NCI-H2227 (cell line): ENCODE results near the gene HPCAL1.

ENCODE experiments used
- DNase-seq: peaks from one replicate; lab custom pipeline; 2025; ENCODE audit not compliant: unreplicated experiment; lab: John Stamatoyannopoulos, UW

HPCAL1 gene

DNA sequence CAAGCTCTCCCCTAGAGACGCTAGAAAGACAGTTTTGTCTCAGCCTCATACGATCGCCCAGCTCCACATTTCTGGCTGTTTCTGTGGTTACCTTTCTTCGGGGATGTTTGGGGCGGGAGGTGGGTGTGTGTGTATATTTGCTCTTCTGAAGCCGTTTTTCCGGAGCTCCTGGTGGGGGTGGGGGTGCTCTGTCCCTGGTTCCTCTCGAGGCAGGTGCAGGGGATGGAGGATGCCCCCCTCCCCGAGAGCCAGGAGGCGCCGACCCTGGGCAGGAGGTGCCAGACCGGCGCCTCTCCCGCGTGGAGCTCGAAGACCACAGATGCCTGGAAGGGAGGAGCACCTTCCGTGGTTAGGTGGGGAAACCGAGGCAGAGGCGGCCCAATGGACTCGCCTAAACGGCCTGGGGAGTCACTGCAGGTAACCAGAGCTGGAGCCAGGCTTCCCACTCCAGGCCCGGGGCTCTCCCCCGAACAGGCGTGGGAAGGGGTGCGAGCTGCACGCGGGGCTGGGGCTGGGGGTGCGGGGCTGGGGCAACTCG, 694 bp upstream of the HPCAL1 start:
- no peak for DNase-seq

DNA sequence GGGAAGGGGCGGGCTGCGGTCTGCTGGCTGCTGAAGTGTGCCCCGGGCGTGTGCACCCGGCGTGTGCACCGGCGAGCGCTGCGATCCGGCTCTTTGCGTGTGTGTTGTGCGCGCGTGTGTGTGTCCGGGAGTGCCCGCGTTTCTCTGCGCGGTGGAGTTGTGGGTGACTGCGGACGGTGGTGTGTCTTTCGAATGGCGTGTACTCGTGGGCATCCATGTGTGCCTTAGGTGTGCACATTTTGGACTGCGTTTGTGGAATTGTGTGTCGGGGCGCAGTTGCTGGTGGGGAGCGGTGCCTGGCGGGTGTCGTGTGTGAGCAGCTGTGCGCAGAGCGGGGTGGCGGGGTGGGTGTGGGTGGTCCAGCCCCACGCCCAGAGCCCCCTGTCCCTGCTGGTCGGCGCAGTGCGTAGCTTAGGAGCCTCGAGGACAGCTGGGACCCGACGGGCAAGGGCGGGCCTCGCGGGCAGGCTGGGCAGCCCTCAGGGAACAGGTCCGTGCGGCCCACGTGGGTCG, 533 bp downstream of the HPCAL1 start:
- DNase-seq: peak; percentile 72

DNA sequence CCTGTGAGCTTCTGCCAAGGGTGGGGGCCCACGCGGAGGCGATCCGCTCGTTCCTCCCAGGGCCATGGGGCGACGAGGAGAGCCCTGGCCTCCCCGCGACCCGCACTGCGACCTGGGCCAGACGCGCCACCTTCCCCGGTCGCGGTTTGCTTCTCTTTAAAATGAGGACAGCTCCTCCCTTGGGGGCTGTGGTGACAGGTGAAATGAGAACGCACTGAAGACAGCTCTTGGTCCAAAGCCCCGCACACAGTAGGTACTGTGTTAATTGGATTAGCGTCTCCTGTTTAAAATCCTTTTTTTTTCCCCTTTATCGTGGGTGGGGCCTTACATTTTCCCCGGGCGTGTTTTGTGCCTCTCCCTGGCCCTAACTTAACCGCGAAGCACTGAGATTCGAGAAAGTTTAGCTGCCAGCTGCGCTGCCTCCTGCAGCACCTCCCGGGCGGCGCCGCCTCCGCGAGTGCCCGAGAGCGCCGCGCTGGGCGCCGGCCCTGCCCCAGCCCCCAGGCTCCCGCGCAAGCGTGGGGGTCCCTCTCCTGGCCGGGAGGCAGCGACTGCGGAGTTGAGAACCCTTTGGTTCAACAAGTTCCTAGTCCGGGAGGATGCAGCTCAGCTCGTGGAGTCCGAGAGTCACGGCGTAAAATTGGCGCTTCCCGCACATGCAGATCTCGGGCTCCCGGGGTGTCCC, 1.1 kb downstream of the HPCAL1 start:
- peak; percentile 64 for DNase-seq

DNA sequence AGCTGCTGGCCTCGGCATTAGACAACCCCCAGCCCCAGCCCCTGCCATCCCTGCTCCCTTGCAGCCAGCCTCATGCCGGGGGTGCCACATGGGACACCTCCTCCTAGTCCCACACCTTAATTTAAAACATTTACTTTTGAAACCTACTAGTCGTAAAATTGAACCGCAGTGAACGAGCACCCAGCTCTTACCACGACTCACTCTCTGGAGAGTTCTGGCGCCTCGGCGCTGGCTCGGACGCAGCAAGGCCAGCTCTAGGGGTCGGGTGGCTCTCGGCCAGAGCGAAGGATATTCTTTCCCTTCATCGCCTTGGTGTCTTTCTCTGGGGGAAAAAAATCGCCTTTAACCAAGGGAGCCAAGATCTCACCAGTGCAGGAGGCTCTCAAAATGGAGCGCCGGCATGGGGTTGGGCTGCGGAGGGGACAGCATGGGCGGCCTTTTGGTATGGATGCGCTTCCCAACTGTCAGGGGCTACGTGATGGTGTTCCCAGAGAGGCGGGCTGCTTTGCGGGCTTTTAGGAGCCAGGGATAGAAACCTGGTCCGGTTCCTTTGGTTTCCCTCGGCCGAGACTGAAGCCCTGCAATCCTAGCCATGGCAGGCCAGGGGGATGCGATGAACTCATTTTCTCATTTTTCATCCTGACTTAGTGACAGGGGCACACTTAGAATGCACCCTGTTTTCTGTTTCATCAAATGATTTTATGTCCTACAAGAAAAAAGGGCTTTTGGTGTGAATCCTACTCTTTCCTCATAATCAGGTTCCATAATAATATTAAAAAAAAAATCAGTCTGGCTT, 2.0 kb downstream of the HPCAL1 start:
- peak; percentile 23 for DNase-seq

DNA sequence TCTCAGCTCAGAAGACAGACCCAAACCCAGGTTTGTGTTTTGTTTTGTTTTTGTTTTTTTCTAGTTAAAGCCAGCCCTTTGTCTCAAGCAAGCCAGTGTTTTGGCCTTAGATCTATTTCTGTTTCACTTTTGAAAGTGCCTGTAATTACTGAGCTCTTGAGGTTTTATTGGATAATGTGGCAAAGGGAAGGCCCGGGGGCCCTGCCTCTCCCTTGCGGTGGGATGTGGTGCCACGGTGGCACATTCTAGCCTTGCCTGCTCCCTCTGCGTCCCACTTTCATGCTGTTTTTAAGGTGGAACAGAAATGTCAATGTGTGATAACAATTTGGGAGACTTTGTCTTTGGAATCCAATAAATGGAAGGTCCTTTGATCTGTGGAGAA, 2.5 kb downstream of the HPCAL1 start:
- peak; percentile 62 for DNase-seq

DNA sequence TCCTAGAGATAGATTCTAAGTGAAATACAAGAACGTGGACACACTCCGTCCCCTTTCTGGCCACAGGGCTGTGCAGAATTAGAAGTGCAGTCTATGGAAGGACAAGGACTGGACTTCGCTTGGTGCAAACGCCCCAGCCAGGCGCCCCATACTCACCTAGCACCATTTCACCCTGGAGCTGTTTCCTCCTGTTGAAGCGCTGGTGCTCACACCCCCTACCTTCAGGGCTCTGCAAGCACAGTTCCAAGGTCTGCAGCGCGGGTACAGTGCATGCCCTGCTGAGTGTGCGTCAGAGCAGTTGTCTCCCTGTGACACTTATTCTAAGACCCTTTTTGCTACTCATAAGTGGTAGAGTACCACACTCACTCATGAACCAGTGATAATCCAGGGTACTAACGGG, 3.0 kb downstream of the HPCAL1 start:
- DNase-seq: peak; percentile 49

DNA sequence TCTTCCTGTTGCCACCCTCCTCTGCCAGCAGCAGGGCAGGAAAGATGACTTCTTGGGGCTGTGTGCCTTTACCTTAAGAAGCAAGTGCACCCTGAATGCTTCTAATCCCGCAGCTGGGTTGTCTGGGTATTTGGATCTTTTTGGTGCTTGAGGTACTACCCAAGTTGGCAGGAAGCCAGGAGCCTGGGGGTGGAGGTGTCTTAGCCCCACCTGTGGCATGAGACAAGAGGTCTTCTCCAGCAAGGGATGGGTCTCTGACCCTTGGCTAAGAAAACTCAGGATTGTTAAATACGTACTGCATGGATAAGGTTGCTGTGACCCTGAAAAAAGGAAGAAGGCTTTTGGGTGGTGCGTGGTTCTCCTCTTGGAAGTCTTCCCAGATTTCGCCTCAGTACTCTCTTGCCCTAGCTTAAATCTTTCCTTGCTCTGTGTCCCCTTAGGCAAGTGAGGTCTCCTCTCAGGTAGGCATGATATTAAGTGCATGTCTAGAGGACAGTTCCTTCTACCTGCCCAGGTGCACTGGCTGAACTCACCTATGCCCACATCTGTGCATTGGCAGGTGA, 4.3 kb downstream of the HPCAL1 start:
- DNase-seq: no peak

DNA sequence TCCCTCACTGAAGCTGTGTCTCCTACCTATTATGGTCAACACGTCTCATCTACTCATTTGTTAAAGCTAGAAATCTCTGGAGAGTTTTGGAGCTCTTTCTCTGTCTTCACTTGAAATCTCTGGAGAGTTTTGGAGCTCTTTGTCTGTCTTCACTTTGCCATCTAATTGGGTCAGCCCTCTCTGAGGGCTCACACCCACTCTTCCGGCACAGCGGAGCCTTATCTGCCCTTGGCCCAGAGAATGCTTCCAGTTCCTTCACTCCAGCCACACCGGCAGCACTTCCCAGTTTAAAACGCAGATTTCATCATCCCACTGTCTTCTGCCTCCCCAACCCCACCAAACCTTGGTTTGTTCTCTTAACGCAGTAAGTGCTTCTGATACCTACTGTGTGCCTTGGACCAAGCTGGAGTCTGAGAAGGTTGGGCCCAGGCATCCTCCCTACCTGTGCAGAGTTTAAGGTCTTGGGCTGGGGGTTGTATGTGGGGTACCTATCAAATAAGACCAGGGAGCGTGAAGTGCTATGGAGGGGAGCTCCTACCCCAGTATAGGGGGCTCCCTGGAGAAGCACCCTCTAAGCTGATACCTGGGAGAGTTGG, 5.0 kb downstream of the HPCAL1 start:
- DNase-seq: no peak

DNA sequence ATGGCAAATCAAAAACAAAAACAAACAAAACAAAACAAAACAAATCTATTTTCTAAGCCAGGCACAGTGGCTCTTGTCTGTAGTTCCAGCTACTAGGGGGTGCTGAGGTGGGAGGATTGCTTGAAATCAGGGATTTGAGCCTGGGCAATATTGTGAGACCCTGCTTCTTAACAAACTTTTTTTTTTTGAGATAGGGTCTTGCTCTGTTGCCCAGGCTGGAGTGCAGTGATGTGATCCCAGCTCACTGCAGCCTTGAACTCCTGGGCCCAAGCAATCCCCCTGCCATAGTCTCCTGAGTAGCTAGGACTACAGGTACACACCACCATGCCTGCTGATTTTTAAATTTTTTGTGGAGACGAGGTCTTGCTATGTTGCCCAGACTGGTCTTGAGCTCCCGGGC, 6.2 kb downstream of the HPCAL1 start:
- no peak for DNase-seq

DNA sequence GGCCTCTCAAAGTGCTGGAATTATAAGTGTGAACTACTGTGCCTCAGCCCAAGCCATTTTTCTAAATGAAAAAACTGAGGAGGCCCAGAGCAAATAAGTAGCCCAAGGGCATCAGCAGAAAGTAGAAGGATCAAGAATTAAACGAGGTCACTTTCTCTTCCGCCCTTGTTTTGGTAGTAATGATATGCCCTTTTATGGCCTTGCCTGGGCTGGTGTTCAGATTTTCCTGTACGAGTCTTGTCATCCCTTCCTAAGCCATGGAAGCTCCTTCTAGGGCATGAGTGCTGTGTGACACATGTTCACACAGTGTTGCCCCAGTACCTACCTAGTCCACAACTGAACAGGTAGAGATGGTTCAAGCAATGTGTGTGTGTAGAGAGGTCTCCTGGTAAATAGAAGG, 6.6 kb downstream of the HPCAL1 start:
- DNase-seq: no peak

DNA sequence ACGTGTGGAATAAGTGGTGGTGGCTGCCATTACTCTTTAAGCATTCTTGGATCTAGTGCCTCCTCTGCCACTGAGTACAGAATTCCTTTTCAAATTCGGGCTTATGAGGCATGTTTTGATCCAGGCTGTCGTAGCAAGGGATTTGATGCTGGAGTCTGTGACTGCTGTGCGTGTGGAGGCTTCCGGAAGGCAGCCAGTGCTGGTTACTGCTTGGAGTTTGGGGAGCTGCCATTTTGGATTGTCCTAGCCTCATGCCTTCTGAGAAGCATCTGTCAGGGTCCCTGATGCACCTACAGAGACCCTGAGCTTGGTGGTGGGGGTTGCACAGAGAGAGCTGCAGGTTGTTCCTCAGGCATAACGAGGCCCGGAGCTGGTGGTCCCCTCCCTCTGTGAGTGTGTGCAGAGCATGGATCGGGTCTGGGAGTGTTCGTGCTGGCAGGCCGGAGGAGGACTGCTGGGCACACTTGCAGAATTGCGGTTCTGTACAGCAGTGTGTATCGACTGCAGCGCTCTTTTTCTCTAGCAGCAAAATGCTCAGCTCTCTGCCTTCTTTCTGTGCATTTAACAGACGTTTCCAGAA, 7.7 kb downstream of the HPCAL1 start:
- DNase-seq: no peak

DNA sequence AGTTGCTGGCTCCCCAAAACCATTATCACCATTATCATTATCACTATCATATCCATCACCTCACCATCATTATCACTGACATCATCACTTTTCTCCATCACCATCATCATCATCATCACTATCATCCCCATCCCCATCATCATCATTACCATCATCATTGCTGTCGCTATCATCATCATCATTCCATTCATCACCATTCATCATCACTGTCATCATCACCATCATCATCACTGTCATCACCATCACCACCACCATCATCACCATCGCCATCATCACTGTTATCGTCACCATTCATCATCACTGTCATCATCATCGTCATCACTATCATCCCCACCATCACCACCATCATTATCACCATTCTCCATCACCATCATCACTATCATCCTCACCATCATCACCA, 9.0 kb downstream of the HPCAL1 start:
- DNase-seq: no peak

DNA sequence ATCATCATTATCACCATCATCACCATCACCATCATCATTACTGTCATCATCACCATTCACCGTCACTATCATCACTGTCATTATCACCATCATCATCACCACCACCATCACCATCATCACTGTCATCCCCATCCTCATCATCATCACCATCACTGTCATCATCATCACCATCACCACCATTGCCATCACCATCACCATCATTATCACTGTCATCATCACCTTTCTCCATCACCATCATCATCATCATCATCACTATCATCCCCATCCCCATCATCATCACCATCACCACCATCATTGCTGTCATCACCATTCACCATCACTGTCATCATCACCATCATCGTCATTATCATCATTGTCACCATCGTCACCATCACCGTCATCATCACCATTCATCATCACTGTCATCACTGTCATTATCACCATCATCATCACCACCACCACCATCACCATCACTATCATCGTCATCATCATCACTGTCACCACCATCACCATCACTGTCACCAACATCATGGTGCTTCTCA, 9.8 kb downstream of the HPCAL1 start:
- no peak for DNase-seq

DNA sequence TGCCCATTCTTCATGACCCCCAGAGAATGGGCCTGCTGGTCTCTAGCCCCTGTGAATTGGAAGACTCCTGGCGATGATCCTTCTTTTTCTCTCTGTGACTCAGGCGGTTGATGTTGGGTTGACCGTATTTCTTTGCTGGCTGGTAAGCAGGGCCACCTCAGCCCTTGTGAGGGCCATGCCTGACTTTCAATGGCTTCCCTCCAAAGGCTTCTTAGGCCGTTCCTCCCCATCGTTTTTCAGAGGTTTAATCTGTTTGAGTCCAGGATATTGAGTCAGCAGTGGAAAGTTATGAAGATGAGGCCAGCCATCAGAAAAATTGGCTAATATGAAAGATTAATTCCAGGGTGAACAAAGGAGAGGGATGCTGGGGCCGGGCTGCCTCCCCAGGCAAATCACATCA, 13.6 kb downstream of the HPCAL1 start:
- DNase-seq: no peak

DNA sequence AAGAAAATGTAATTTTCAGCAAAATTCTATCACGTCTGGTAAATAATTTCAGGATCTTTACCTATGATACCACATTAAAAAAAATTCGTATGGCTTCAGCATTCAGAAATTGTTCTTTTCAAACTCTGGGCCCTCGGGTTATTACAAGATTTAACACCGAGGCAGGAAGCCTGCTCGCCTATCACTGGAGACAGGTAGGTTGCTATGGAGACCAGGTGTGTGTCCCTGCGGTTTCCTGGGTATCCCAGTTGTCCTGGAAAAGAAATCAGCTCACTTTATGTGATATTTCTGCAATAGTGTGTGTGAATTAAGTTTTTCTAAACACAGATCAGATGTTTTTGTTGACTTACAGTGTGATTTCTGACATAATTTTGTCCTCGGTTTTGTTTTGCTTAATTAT, 14.2 kb downstream of the HPCAL1 start:
- DNase-seq: no peak

DNA sequence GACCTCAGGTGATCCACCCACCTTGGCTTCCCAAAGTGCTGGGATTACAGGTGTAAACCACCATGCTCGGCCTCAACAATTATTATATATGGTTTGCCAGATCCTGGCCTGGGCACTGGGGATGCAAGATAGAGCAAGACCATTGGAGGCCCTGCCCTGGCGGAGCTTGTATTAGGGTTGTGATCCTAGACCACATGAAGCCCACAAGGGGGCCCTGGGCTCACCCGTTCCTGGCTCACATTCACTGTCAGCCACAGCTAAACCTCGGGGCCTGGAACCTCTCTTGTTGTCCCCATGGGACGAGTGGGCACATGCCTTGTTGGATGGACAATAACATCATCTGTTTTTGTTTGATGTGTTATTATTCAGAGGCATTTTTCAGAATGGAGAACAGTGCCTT, 14.9 kb downstream of the HPCAL1 start:
- no peak for DNase-seq

DNA sequence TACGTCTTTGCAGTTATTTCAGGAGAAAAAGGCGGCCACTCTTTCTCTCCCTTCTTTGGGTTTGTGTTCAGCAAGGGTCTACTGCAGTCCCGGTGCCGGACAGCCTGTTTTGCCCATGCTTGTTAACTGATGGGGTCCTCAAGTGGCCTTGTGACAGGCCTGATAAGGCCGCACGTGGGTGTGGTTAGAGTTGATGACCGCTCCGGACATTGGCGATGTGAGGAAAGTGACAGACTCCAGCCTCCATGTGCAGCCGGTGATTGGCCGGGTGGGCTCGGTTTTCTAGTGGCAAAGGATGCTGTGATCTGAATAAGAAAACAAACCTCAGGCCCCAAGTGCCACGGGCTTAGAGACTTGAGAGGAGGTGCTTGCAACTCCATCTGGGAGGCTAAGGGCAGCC, 15.6 kb downstream of the HPCAL1 start:
- DNase-seq: no peak

DNA sequence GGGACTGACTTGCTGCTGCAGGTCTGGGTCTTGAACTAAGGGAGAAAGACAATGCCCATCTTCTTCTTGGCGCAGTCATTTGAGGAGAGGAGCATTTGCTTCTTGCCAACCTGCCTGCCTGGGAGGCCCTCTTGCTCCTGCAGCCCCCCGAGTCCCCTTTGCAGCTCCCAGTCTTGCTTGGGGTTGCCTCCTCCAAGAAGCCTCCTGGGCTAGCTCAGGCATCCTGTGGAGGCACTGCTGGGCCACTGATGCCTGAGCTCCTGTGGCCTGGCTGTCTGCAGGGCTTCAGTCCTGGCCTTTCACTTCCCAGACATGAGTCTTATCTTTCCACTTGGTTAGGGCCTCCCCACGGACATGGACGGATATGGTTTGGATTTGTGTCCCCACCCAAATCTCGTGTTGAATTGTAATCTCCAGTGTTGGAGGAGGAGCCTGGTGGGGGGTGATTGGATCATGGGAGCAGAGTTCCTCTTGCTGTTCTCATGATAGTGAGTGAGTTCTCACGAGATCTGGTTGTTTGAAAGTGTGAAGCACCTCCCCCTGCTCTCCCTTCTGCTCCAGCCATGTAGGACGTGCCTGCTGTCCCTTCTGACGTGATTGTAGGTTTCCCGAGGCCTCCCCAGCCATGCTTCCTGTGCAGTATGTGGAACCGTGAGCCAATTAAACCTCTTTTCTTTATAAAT, 17.3 kb downstream of the HPCAL1 start:
- DNase-seq: no peak

DNA sequence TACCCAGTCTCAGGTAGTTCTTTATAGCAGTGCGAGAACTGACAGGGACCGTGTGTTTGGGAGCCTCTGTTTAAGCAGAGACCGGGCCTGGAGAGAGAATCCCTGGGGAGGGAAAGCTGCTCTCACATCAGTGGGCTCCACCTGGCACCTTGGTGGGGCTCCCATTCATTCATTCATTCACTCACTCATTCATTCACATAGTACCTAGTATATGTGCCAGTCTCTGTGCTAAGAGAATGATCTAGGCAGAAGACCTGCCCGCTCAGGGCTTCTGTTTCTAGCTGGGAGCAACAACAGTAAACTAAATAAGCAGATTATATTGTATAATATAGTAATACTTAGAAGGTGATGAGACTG, 17.8 kb downstream of the HPCAL1 start:
- no peak for DNase-seq

DNA sequence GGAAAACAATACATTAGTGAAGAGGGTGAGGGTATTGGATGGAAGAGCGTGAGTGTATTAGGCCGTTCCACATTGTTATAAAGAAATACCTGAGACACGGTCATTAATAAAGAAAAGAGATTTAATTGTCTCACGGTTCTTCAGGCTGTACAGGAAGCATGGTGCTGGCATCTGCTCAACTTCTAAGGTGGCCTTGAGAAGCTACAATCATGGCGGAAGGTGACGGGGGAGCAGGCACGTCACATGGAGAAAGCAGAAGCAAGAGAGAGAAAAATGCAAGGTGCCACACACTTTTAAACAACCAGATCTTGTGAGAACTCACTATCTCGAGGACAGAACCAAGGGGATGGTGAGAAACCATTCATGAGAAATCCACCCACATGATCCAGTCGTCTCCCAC, 18.2 kb downstream of the HPCAL1 start:
- DNase-seq: no peak

DNA sequence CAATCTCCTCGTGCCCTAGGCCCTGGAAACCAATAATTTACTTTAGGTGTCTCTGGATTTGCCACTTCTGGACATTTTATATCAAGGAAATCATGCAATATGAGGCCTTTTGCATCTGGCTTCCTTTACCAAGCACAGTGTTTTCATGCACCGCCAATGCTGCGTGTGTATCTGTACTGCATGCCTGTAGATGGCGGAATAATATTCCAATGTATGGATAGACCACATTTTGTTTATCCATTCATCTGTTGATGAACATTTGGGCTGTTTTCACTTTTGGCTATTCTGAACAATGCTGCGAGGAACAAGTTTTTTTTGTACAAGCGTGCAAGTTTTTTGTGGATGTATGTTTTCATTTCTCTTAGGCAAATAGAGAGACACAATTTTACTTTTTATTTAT, 18.9 kb downstream of the HPCAL1 start:
- DNase-seq: no peak
